Panc1 (cell line): ENCODE data around the gene RANBP1.

Source experiments
- POLR2AphosphoS5 ChIP-seq: IDR thresholded peaks from 2 replicates; pipeline ENCODE4 v1.6.1; 2012; ENCODE audit warnings: mild to moderate bottlenecking, low read depth, low read length, moderate library complexity
- REST ChIP-seq, 2 experiments: IDR thresholded peaks; 2 replicates each; pipeline ENCODE4 v1.6.1; 2011 to 2012; ENCODE audit warnings: low read depth in 2 of 2, control low read depth in 1 of 2, low read length in 1 of 2, mild to moderate bottlenecking in 1 of 2, moderate library complexity in 1 of 2; ENCODE audit not compliant: insufficient read depth in 1 of 2
- SIN3A ChIP-seq: IDR thresholded peaks from 2 replicates; pipeline ENCODE4 v1.6.1; 2012; ENCODE audit warnings: low read depth, mild to moderate bottlenecking, low read length, moderate library complexity, borderline replicate concordance; ENCODE audit not compliant: insufficient read depth
- TF ChIP-seq, protein P1 (sequence below): fragments of 450-650 bp; IDR thresholded peaks from 2 replicates; pipeline ENCODE4 v1.5.1; 2017; ENCODE audit warnings: mild to moderate bottlenecking

DNA sequence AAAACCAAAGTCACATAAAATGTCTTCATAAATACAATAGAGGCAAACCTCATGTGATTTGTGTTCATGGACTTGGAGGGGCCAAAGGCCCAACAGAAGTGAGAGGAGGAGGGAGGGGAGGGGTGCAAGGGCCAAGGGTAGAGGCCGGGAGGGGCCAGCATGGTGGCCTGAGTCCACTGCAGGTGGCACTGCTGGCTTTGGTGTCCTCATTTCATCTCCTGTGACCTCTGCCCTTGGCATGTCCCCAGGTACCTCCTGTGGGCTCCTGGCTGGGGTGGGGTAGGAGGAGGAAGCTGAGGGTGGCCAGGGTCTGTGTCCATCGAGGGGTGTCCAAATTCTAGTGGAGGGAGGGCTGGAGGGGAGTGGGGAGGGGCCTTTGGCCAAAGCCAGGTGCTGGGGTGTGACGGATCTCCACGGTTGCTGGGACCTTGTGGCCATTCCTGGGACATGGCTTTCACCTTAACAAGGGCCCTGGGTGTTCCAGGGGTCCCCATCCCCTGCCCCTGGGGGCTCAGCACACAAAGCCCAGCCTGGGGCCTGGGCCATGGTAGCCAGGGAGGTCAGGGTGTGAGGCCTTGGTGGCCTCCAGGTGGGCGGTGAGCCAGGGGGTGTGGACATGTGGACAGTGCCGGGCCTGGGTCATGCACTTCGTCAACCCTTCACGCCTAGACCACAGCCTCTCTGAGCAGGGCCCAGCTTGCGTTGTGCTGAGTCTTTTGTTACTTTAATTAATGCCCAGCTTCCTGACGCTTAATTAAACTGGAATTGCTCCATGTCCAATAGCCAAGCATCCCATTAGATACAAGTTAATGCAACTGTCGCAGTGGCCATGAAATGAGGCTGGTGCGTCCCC lies 55.6 kb downstream of the RANBP1 start:
- TF ChIP-seq, protein P1, sequence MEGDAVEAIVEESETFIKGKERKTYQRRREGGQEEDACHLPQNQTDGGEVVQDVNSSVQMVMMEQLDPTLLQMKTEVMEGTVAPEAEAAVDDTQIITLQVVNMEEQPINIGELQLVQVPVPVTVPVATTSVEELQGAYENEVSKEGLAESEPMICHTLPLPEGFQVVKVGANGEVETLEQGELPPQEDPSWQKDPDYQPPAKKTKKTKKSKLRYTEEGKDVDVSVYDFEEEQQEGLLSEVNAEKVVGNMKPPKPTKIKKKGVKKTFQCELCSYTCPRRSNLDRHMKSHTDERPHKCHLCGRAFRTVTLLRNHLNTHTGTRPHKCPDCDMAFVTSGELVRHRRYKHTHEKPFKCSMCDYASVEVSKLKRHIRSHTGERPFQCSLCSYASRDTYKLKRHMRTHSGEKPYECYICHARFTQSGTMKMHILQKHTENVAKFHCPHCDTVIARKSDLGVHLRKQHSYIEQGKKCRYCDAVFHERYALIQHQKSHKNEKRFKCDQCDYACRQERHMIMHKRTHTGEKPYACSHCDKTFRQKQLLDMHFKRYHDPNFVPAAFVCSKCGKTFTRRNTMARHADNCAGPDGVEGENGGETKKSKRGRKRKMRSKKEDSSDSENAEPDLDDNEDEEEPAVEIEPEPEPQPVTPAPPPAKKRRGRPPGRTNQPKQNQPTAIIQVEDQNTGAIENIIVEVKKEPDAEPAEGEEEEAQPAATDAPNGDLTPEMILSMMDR = no peak
- TF ChIP-seq REST (IDR thresholded peaks at IDR 0.05; ENCODE audit: insufficient read depth in 1 of 2, low read depth in 2 of 2, low read length in 1 of 2) = no peak
- TF ChIP-seq POLR2AphosphoS5 = no peak
- no peak for TF ChIP-seq SIN3A
